Measurements from ENCODE around the gene TGM1.

The TGM1 gene

GRCh38 chr14:24262821-24263733 is at the start of gene TGM1:
TGM1 (minus strand) TSS chr14:24263177; CDS start chr14:24262352, 825 bp downstream.
- Mint-ChIP-seq H3K9me3 (no peaks in the 10 kb centered on the region), H3K27me3 (ENCODE audit: low read depth, poor library complexity) (peaks cover 2% of the 10 kb centered on the region), H3K27ac (peak within 1 kb of the TSS; percentile 2), H3K4me3 (no peak within 1 kb of the TSS), H3K4me1 (peaks cover 6% of the 10 kb centered on the region), H3K36me3 (ENCODE audit: low read depth) (peaks cover 10% of the 10 kb centered on the region)
- TF ChIP-seq, protein P1, sequence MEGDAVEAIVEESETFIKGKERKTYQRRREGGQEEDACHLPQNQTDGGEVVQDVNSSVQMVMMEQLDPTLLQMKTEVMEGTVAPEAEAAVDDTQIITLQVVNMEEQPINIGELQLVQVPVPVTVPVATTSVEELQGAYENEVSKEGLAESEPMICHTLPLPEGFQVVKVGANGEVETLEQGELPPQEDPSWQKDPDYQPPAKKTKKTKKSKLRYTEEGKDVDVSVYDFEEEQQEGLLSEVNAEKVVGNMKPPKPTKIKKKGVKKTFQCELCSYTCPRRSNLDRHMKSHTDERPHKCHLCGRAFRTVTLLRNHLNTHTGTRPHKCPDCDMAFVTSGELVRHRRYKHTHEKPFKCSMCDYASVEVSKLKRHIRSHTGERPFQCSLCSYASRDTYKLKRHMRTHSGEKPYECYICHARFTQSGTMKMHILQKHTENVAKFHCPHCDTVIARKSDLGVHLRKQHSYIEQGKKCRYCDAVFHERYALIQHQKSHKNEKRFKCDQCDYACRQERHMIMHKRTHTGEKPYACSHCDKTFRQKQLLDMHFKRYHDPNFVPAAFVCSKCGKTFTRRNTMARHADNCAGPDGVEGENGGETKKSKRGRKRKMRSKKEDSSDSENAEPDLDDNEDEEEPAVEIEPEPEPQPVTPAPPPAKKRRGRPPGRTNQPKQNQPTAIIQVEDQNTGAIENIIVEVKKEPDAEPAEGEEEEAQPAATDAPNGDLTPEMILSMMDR (IDR thresholded peaks at IDR 0.05), result no peak
- DNase-seq, result no peak

DNA sequence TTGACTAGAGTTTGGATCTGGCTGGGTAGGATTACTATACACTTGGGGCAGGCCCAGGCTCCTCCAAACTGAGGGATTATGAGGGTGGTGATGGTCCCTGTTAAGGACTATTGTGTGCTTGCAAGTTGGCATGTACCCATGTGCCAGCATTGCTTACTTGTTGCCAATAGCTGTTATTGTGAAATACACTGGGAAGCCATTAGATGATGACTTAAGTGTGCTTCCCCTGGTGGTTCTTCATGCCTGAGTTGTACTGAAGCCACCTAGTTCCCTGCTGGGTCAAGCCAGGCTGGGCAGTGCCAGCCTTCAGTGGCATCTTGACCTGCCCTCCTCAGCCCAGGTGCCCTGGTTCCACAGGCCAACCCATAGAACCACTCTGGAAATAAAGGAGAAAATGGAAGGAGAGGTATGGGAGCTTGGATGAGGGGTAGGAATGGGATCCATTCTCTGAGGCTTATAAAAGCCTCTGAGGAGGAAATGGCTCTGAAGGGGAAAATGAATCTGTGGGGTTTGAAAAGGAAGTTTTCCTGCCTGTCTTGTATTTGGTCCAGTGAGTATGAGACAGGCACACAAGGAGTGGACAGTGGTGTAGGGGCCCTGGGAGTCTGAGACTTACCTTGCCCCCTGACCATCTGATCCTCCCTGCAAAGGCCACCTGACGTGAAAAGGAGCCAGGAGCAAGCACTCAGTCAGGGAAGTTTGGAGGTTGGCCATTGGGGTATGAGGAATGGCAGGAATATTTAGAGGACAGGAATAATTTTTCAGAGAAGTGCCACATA is 49.0 kb upstream of the TGM1 start:
- H3K9me3 Mint-ChIP-seq, result no peaks in the 10 kb centered on the region
- peaks cover 12% of the 10 kb centered on the region for H3K36me3 Mint-ChIP-seq (ENCODE audit: low read depth)
- peaks cover 16% of the 10 kb centered on the region for H3K27me3 Mint-ChIP-seq (ENCODE audit: low read depth, poor library complexity)
- peaks cover 17% of the 10 kb centered on the region for H3K4me1 Mint-ChIP-seq
- no peak for DNase-seq
- H3K27ac Mint-ChIP-seq, result no peak overlapping the region
- TF ChIP-seq, protein P1 (IDR thresholded peaks at IDR 0.05), result no peak
- no peak overlapping the region for H3K4me3 Mint-ChIP-seq

DNA sequence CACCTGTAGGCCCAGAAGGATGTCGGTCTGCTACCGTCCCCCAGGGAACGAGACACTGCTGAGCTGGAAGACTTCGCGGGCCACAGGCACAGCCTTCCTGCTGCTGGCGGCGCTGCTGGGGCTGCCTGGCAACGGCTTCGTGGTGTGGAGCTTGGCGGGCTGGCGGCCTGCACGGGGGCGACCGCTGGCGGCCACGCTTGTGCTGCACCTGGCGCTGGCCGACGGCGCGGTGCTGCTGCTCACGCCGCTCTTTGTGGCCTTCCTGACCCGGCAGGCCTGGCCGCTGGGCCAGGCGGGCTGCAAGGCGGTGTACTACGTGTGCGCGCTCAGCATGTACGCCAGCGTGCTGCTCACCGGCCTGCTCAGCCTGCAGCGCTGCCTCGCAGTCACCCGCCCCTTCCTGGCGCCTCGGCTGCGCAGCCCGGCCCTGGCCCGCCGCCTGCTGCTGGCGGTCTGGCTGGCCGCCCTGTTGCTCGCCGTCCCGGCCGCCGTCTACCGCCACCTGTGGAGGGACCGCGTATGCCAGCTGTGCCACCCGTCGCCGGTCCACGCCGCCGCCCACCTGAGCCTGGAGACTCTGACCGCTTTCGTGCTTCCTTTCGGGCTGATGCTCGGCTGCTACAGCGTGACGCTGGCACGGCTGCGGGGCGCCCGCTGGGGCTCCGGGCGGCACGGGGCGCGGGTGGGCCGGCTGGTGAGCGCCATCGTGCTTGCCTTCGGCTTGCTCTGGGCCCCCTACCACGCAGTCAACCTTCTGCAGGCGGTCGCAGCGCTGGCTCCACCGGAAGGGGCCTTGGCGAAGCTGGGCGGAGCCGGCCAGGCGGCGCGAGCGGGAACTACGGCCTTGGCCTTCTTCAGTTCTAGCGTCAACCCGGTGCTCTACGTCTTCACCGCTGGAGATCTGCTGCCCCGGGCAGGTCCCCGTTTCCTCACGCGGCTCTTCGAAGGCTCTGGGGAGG is 47.9 kb upstream of the TGM1 start, which contains the start of gene LTB4R:
TSS of gene LTB4R (plus strand) at position 857 of the 959 bp plus-strand sequence. CDS start 4,150 bp downstream, outside the sequence.
- Mint-ChIP-seq H3K27me3 (ENCODE audit: low read depth, poor library complexity) (peaks cover 12% of the 10 kb centered on the region), H3K4me3 (no peak within 1 kb of the TSS), H3K4me1 (peaks cover 17% of the 10 kb centered on the region), H3K36me3 (ENCODE audit: low read depth) (peaks cover 15% of the 10 kb centered on the region), H3K9me3 (no peaks in the 10 kb centered on the region), H3K27ac (peak within 1 kb of the TSS; percentile 29)
- no peak for DNase-seq
- TF ChIP-seq, protein P1 (IDR thresholded peaks at IDR 0.05), result no peak

- Mint-ChIP-seq H3K9me3 (no peaks in the 10 kb centered on the region), H3K27ac (peak overlapping the region; percentile 29), H3K36me3 (ENCODE audit: low read depth) (peaks cover 21% of the 10 kb centered on the region), H3K27me3 (ENCODE audit: low read depth, poor library complexity) (peaks cover 9% of the 10 kb centered on the region), H3K4me1 (peaks cover 17% of the 10 kb centered on the region), H3K4me3 (no peak overlapping the region)
- TF ChIP-seq, protein P1 (IDR thresholded peaks at IDR 0.05), result no peak
- no peak for DNase-seq
Observed at GRCh38 chr14:24310265-24310645, 47.3 kb upstream of the TGM1 start.

DNA sequence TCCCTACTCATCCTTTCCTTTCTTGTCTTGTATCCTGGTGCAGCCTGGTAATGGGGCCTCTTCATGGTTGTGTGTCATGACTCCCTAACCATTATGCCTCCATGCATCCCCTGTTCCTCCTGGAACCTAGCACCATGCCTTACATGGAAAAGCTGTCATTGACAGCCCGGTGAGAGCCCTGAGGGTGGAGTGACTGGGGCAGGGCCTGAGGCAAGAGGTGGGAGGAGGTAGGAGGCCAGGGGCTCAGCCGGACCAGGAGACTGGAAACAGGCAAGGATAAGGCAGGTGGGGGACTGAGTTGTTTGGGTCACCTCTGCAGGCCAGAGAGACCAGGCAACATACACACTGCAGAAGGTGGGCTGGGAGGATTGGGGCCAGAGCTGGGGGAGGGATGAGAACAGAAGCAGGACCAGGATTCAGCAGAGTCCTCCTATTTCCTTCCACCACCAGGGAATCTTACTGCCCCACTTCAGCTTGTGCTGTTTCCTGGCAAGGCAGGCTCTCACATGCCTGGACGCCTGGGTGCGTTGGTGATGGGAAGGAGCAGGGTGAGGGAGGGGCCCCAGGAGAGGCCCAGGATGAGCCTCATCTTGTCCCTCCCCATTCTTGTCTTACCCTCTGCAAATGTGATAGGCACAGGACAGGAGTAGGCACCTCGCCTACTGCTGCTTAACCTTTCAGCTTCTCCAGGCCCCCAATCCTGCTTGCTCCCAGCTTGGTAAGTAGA is 46.7 kb upstream of the TGM1 start, which contains the start of gene LTB4R2:
TSS of gene LTB4R2 (plus strand) at position 603 of the 727 bp plus-strand sequence. CDS start 525 bp downstream, outside the sequence.
- H3K36me3 Mint-ChIP-seq (ENCODE audit: low read depth), result peaks cover 27% of the 10 kb centered on the region
- H3K9me3 Mint-ChIP-seq, result no peaks in the 10 kb centered on the region
- H3K4me1 Mint-ChIP-seq, result peaks cover 17% of the 10 kb centered on the region
- H3K4me3 Mint-ChIP-seq, result no peak within 1 kb of the TSS
- peaks cover 6% of the 10 kb centered on the region for H3K27me3 Mint-ChIP-seq (ENCODE audit: low read depth, poor library complexity)
- TF ChIP-seq, protein P1 (IDR thresholded peaks at IDR 0.05), result no peak
- peak within 1 kb of the TSS; percentile 74 for H3K27ac Mint-ChIP-seq
- no peak for DNase-seq

Measured in nephron progenitor cell (in vitro differentiated cells).